K562 (cell line): ENCODE results near the gene MANEAL. TPM values are rescaled to one million over a fixed set of nuclear protein-coding genes. Genes with fewer than 3 reads are reported as not detected.
A peak's percentile ranks its signal among the peaks of the same experiment; 100 is the strongest.

Source experiments
- ADNP ChIP-seq: fragments of 200-800 bp; sonication (Bioruptor generic); IDR thresholded peaks from 2 replicates; pipeline ENCODE4 v1.6.1; 2016; ENCODE audit warnings: missing genetic modification characterization, missing compliant biosample characterization
- GATAD2B ChIP-seq: fragments of 450-650 bp; IDR thresholded peaks from 2 replicates; pipeline ENCODE4 v1.6.1; 2017; ENCODE audit warnings: mild to moderate bottlenecking, borderline replicate concordance
- MAFG ChIP-seq: fragments of 450-650 bp; conservative IDR thresholded peaks from 2 replicates; pipeline ENCODE4 v1.6.1; 2016; ENCODE audit warnings: missing genetic modification characterization, missing compliant biosample characterization
- MAFK ChIP-seq: IDR thresholded peaks from 2 replicates; pipeline ENCODE4 v1.6.1; 2011; ENCODE audit warnings: low read length, improper control_type of control experiment
- MCM5 ChIP-seq: fragments of 450-650 bp; IDR thresholded peaks from 2 replicates; pipeline ENCODE4 v1.6.1; 2016; ENCODE audit warnings: low read depth
- MED1 ChIP-seq: sonication (generic); formaldehyde crosslinking; IDR thresholded peaks from 2 replicates; pipeline ENCODE4 v1.8.1; 2023; ENCODE audit warnings: missing genetic modification reagents, borderline replicate concordance
- RBM17 ChIP-seq: fragments of 200-400 bp; formaldehyde crosslinking; IDR thresholded peaks from 2 replicates; pipeline ENCODE4 v1.6.1; 2017; ENCODE audit warnings: low read depth, mild to moderate bottlenecking, low read length, borderline replicate concordance
- TARDBP ChIP-seq: fragments of 450-650 bp; IDR thresholded peaks from 2 replicates; pipeline ENCODE4 v1.6.1; 2016
- ZNF253 ChIP-seq: fragments of 250-450 bp; sonication (Bioruptor Pico); conservative IDR thresholded peaks from 2 replicates; pipeline ENCODE4 v1.6.1; 2021; ENCODE audit warnings: mild to moderate bottlenecking
- ZNF316 ChIP-seq: fragments of 450-650 bp; IDR thresholded peaks from 2 replicates; pipeline ENCODE4 v1.6.1; 2016
- polyA plus RNA-seq, 8 experiments: library from polyadenylated mRNA; depleted of rRNA in 4 of 8; stranded (reverse) in 5 of 8; unstranded in 3 of 8; fragments of >200 nt; fragmentation: Nextera tagmentation in 2 of 8; fragmentation: Illumina TruSeq in 1 of 8; extraction: Ambion mirVana in 2 of 8; extraction: Trizol in 1 of 8; gene quantifications; 2 replicates each; pipeline versions ENCODE4 v1.2.1 to v1.2.3, GENCODE V29; 2011 to 2014; ENCODE audit warnings: inconsistent platforms in 1 of 8, missing spikeins in 1 of 8
- total RNA-seq, 7 experiments: library from RNA; depleted of rRNA in 6 of 7; stranded (reverse); fragments of >200 nt in 6 of 7; fragmentation: Illumina TruSeq in 2 of 7; extraction: Trizol in 2 of 7; gene quantifications; 2 replicates each; pipeline versions ENCODE4 v1.2.1 to v1.2.3, GENCODE V29; 2011 to 2021; ENCODE audit warnings: low replicate concordance in 1 of 7
- TF ChIP-seq, protein P1 (sequence below): sonication (generic); formaldehyde crosslinking; IDR thresholded peaks from 2 replicates; pipeline ENCODE4 v1.8.0; 2023; ENCODE audit warnings: mild to moderate bottlenecking, missing genetic modification reagents
- TF ChIP-seq, protein P2 (sequence below), 2 experiments: fragments of 450-650 bp; conservative IDR thresholded peaks; 2 replicates each; pipeline ENCODE4 v1.6.1; 2017; ENCODE audit warnings: mild to moderate bottlenecking in 2 of 2, moderate library complexity in 2 of 2

The MANEAL gene
- total and polyA plus RNA-seq, 9 of the 15 experiments (the other 6 are each of a cell fraction or from before 2014, with no cell fraction given): 0.37 to 3.2 (median 1.2) TPM

GRCh38 chr1:37748565-37748964, 45.1 kb upstream of the MANEAL start (continued):
- TF ChIP-seq, protein P1, sequence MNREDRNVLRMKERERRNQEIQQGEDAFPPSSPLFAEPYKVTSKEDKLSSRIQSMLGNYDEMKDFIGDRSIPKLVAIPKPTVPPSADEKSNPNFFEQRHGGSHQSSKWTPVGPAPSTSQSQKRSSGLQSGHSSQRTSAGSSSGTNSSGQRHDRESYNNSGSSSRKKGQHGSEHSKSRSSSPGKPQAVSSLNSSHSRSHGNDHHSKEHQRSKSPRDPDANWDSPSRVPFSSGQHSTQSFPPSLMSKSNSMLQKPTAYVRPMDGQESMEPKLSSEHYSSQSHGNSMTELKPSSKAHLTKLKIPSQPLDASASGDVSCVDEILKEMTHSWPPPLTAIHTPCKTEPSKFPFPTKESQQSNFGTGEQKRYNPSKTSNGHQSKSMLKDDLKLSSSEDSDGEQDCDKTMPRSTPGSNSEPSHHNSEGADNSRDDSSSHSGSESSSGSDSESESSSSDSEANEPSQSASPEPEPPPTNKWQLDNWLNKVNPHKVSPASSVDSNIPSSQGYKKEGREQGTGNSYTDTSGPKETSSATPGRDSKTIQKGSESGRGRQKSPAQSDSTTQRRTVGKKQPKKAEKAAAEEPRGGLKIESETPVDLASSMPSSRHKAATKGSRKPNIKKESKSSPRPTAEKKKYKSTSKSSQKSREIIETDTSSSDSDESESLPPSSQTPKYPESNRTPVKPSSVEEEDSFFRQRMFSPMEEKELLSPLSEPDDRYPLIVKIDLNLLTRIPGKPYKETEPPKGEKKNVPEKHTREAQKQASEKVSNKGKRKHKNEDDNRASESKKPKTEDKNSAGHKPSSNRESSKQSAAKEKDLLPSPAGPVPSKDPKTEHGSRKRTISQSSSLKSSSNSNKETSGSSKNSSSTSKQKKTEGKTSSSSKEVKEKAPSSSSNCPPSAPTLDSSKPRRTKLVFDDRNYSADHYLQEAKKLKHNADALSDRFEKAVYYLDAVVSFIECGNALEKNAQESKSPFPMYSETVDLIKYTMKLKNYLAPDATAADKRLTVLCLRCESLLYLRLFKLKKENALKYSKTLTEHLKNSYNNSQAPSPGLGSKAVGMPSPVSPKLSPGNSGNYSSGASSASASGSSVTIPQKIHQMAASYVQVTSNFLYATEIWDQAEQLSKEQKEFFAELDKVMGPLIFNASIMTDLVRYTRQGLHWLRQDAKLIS: no peak
- no peak for TF ChIP-seq MCM5
- no peak for TF ChIP-seq ZNF253 (CRISPR knock-in tag)
- TF ChIP-seq GATAD2B: no peak
- no peak for TF ChIP-seq TARDBP
- TF ChIP-seq MAFK: peak; percentile 87
- TF ChIP-seq, protein P2, sequence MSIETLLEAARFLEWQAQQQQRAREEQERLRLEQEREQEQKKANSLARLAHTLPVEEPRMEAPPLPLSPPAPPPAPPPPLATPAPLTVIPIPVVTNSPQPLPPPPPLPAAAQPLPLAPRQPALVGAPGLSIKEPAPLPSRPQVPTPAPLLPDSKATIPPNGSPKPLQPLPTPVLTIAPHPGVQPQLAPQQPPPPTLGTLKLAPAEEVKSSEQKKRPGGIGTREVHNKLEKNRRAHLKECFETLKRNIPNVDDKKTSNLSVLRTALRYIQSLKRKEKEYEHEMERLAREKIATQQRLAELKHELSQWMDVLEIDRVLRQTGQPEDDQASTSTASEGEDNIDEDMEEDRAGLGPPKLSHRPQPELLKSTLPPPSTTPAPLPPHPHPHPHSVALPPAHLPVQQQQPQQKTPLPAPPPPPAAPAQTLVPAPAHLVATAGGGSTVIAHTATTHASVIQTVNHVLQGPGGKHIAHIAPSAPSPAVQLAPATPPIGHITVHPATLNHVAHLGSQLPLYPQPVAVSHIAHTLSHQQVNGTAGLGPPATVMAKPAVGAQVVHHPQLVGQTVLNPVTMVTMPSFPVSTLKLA (conservative IDR thresholded peaks at IDR 0.05): no peak
- TF ChIP-seq ZNF316: peak; percentile 96
- TF ChIP-seq MED1 (CRISPR knock-in tag): no peak
- no peak for TF ChIP-seq ADNP (tag)
- peak; percentile 91 for TF ChIP-seq MAFG (tag)
- TF ChIP-seq RBM17: no peak
